Right atrium auricular region (tissue), 2 donors: ENCODE measurements around the gene KRT76. TPM values are rescaled to one million over a fixed set of nuclear protein-coding genes. Genes with fewer than 3 reads are reported as not detected.

Experiments used
- DNase-seq: peaks from one replicate; pipeline ENCODE4 v3.0.0-alpha.2; 2019; ENCODE audit warnings: low spot score
- H3K27ac ChIP-seq, 2 donors: fragments of 200-600 bp; sonication (generic); 1 replicate in 1 of 2; 2 replicates in 1 of 2; pipeline ENCODE4 v1.5.1; 2016 to 2019
- H3K27me3 ChIP-seq, 2 donors: fragments of 200-600 bp; sonication (generic); one replicate each; pipeline versions ENCODE4 v1.5.1 to v1.6.0; 2017 to 2019
- H3K36me3 ChIP-seq: fragments of 200-600 bp; sonication (generic); one replicate; pipeline ENCODE4 v1.5.1; 2016
- H3K4me1 ChIP-seq, 2 donors: fragments of 200-600 bp; sonication (generic); one replicate each; pipeline versions ENCODE4 v1.5.1 to v1.6.0; 2017 to 2019
- H3K4me3 ChIP-seq, 2 donors: fragments of 200-600 bp; sonication (generic); 1 replicate in 1 of 2; 2 replicates in 1 of 2; pipeline ENCODE4 v1.5.1; 2017 to 2019; ENCODE audit warnings: mild to moderate bottlenecking in 1 of 2, moderate library complexity in 1 of 2
- H3K9me3 ChIP-seq, 2 donors: fragments of 200-600 bp; sonication (generic); one replicate each; pipeline ENCODE4 v1.5.1; 2019
- CTCF ChIP-seq, 2 donors: fragments of 200-600 bp; sonication (generic); IDR thresholded peaks; one replicate each; pipeline ENCODE4 v1.5.1; 2019; ENCODE audit warnings: antibody characterized with exemption in 2 of 2
- total RNA-seq, 2 donors: library from RNA; depleted of rRNA; stranded (reverse); fragments of >200 nt; gene quantifications; one replicate each; pipeline ENCODE4 v1.1.0, GENCODE V29; 2016

The KRT76 gene
- total RNA-seq, 2 donors from 2014 or later, result not detected

- Histone ChIP-seq H3K4me1 (no peaks in the 10 kb centered on the region), H3K4me3 (no peak overlapping the region), H3K36me3 (no peaks in the 10 kb centered on the region), H3K27me3 (no peaks in the 10 kb centered on the region), H3K9me3 (no peaks in the 10 kb centered on the region), H3K27ac (no peak overlapping the region)
- DNase-seq, result no peak
- TF ChIP-seq CTCF (IDR thresholded peaks at IDR 0.05), result no peak
Measured at GRCh38 chr12:52818388-52818787, 41.2 kb upstream of the KRT76 start.

GRCh38 chr12:52817699-52818238 lies 40.6 kb upstream of the KRT76 start:
- Histone ChIP-seq H3K27ac (no peak overlapping the region), H3K27me3 (no peaks in the 10 kb centered on the region)
- DNase-seq, result no peak

GRCh38 chr12:52817003-52817698 lies 40.0 kb upstream of the KRT76 start:
- Histone ChIP-seq H3K4me1 (no peaks in the 10 kb centered on the region), H3K4me3 (no peak overlapping the region), H3K36me3 (no peaks in the 10 kb centered on the region), H3K9me3 (no peaks in the 10 kb centered on the region), H3K27me3 (no peaks in the 10 kb centered on the region), H3K27ac (no peak overlapping the region)
- DNase-seq, result no peak
- no peak for TF ChIP-seq CTCF (IDR thresholded peaks at IDR 0.05)

More at GRCh38 chr12:52817699-52818238, 40.6 kb upstream of the KRT76 start:
- H3K9me3 ChIP-seq, result no peaks in the 10 kb centered on the region
- H3K36me3 ChIP-seq, result no peaks in the 10 kb centered on the region
- TF ChIP-seq CTCF (IDR thresholded peaks at IDR 0.05), result no peak
- no peak overlapping the region for H3K4me3 ChIP-seq
- H3K4me1 ChIP-seq, result no peaks in the 10 kb centered on the region

GRCh38 chr12:52815676-52816588 lies 38.8 kb upstream of the KRT76 start:
- no peaks in the 10 kb centered on the region for H3K9me3 ChIP-seq
- H3K27me3 ChIP-seq, result no peaks in the 10 kb centered on the region
- H3K36me3 ChIP-seq, result no peaks in the 10 kb centered on the region
- no peaks in the 10 kb centered on the region for H3K4me1 ChIP-seq
- TF ChIP-seq CTCF (IDR thresholded peaks at IDR 0.05), result no peak
- no peak for DNase-seq
- no peak overlapping the region for H3K4me3 ChIP-seq
- H3K27ac ChIP-seq, result no peak overlapping the region

GRCh38 chr12:52815161-52815560 lies 38.0 kb upstream of the KRT76 start:
- Histone ChIP-seq H3K27me3 (no peaks in the 10 kb centered on the region), H3K4me1 (no peaks in the 10 kb centered on the region), H3K4me3 (no peak overlapping the region), H3K9me3 (no peaks in the 10 kb centered on the region), H3K27ac (no peak overlapping the region), H3K36me3 (no peaks in the 10 kb centered on the region)
- TF ChIP-seq CTCF (IDR thresholded peaks at IDR 0.05), result no peak
- no peak for DNase-seq
